Liver (tissue), 9 donors: Measurements from ENCODE around the gene PDE4D. TPM values are rescaled to one million over a fixed set of nuclear protein-coding genes. Genes with fewer than 3 reads are reported as not detected.

ENCODE experiments used
- DNase-seq: peaks from one replicate; pipeline ENCODE4 v3.0.0-alpha.2; 2017; ENCODE audit warnings: low spot score
- H3K27ac ChIP-seq, 2 donors: one replicate each; pipeline ENCODE4 v1.7.0; 2013; ENCODE audit warnings: inconsistent platforms in 2 of 2, low read length in 2 of 2, control low read depth in 1 of 2, low read depth in 1 of 2, mild to moderate bottlenecking in 1 of 2
- H3K27me3 ChIP-seq, 4 donors: one replicate each; pipeline versions ENCODE4 v1.6.1 to v1.7.0; 2013; ENCODE audit warnings: low read length in 3 of 4, inconsistent platforms in 1 of 4, mild to moderate bottlenecking in 1 of 4, moderate library complexity in 1 of 4; ENCODE audit not compliant: control insufficient read depth in 4 of 4, insufficient read depth in 4 of 4
- H3K36me3 ChIP-seq, 4 donors: one replicate each; pipeline versions ENCODE4 v1.6.1 to v1.7.0; 2013; ENCODE audit warnings: low read length in 3 of 4, mild to moderate bottlenecking in 3 of 4, low read depth in 1 of 4, moderate library complexity in 1 of 4; ENCODE audit not compliant: control insufficient read depth in 4 of 4, insufficient read depth in 3 of 4
- H3K4me1 ChIP-seq, 4 donors: one replicate each; pipeline versions ENCODE4 v1.6.1 to v1.7.0; 2013; ENCODE audit warnings: low read length in 3 of 4, mild to moderate bottlenecking in 3 of 4, moderate library complexity in 1 of 4; ENCODE audit not compliant: control insufficient read depth in 4 of 4, insufficient read depth in 4 of 4
- H3K4me3 ChIP-seq, 3 donors: one replicate each; pipeline versions ENCODE4 v1.6.1 to v1.7.0; 2013; ENCODE audit warnings: low read length in 3 of 3, control low read depth in 1 of 3, low read depth in 1 of 3, mild to moderate bottlenecking in 1 of 3
- H3K9ac ChIP-seq, 2 donors: one replicate each; pipeline ENCODE4 v1.7.0; 2013; ENCODE audit warnings: low read length in 2 of 2, mild to moderate bottlenecking in 2 of 2, moderate library complexity in 2 of 2, control low read depth in 1 of 2, low read depth in 1 of 2
- H3K9me3 ChIP-seq, 4 donors: one replicate each; pipeline versions ENCODE4 v1.6.1 to v1.7.0; 2013; ENCODE audit warnings: low read length in 3 of 4; ENCODE audit not compliant: control insufficient read depth in 4 of 4
- EGR1 ChIP-seq, 2 donors: IDR thresholded peaks; 2 replicates each; pipeline ENCODE4 v1.6.1; 2016 to 2018; ENCODE audit warnings: antibody characterized with exemption in 2 of 2, low read depth in 2 of 2
- FOXA1 ChIP-seq: IDR thresholded peaks from 2 replicates; pipeline ENCODE4 v1.6.1; 2016; ENCODE audit warnings: antibody characterized with exemption
- FOXA2 ChIP-seq: IDR thresholded peaks from 2 replicates; pipeline ENCODE4 v1.6.1; 2016; ENCODE audit warnings: antibody characterized with exemption
- GABPA ChIP-seq, 2 donors: IDR thresholded peaks in 1 of 2; conservative IDR thresholded peaks in 1 of 2; 2 replicates each; pipeline ENCODE4 v1.6.1; 2016; ENCODE audit warnings: antibody characterized with exemption in 2 of 2, mild to moderate bottlenecking in 1 of 2, moderate library complexity in 1 of 2
- HNF4A ChIP-seq, 2 donors: conservative IDR thresholded peaks; 2 replicates each; pipeline ENCODE4 v1.6.1; 2016; ENCODE audit warnings: antibody characterized with exemption in 2 of 2, mild to moderate bottlenecking in 2 of 2
- HNF4G ChIP-seq: IDR thresholded peaks from 2 replicates; pipeline ENCODE4 v1.6.1; 2016; ENCODE audit warnings: antibody characterized with exemption
- JUND ChIP-seq, 2 donors: IDR thresholded peaks; 2 replicates each; pipeline ENCODE4 v1.6.1; 2016; ENCODE audit warnings: antibody characterized with exemption in 2 of 2
- NR2F2 ChIP-seq: IDR thresholded peaks from 2 replicates; pipeline ENCODE4 v1.6.1; 2016; ENCODE audit warnings: antibody characterized with exemption
- RAD21 ChIP-seq, 2 donors: IDR thresholded peaks; 2 replicates each; pipeline ENCODE4 v1.6.1; 2016; ENCODE audit warnings: antibody characterized with exemption in 2 of 2, mild to moderate bottlenecking in 2 of 2
- RXRA ChIP-seq, 2 donors: IDR thresholded peaks; 2 replicates each; pipeline ENCODE4 v1.6.1; 2017 to 2018; ENCODE audit warnings: antibody characterized with exemption in 2 of 2, mild to moderate bottlenecking in 1 of 2
- SP1 ChIP-seq: IDR thresholded peaks from 2 replicates; pipeline ENCODE4 v1.6.1; 2018; ENCODE audit warnings: antibody characterized with exemption, mild to moderate bottlenecking
- TAF1 ChIP-seq: conservative IDR thresholded peaks from 2 replicates; pipeline ENCODE4 v1.6.1; 2016; ENCODE audit warnings: antibody characterized with exemption, mild to moderate bottlenecking
- WGBS: extraction: QIAGEN DNeasy Blood & Tissue Kit; methylation state at CpG from one replicate; pipeline ENCODE4 v1.1.7; 2013; 5-methylcytosine and 5-hydroxymethylcytosine counted together
- polyA plus RNA-seq, 2 donors: library from polyadenylated mRNA; stranded (reverse) in 1 of 2; unstranded in 1 of 2; fragments of 200-250 nt in 1 of 2; fragments of >200 nt in 1 of 2; fragmentation: Nextera tagmentation in 1 of 2; extraction: Ambion mirVana in 1 of 2; gene quantifications; one replicate each; pipeline versions ENCODE4 v1.2.1 to v1.2.3, GENCODE V29; 2013 to 2015
- total RNA-seq, 2 donors: library from RNA; depleted of rRNA; stranded (reverse); fragments of >200 nt; gene quantifications; one replicate each; pipeline ENCODE4 v1.2.3, GENCODE V29; 2014
- TF ChIP-seq, protein P1 (sequence below): IDR thresholded peaks from 2 replicates; pipeline ENCODE4 v1.6.1; 2016; ENCODE audit warnings: antibody characterized with exemption, mild to moderate bottlenecking
- TF ChIP-seq, protein P2 (sequence below): fragments of 150-350 bp; IDR thresholded peaks from 2 replicates; pipeline ENCODE4 v1.5.1; 2017; ENCODE audit warnings: improper control_type of control experiment, low read depth, low read length; ENCODE audit not compliant: missing input control
- TF ChIP-seq, protein P3 (sequence below): IDR thresholded peaks from 2 replicates; pipeline ENCODE4 v1.6.1; 2016; ENCODE audit warnings: antibody characterized with exemption
- TF ChIP-seq, protein P4 (sequence below): IDR thresholded peaks from 2 replicates; pipeline ENCODE4 v1.6.1; 2016; ENCODE audit warnings: antibody characterized with exemption
- donor health status: healthy.
- donor health status: healthy.
- donor health status: healthy.
- donor health status: healthy.
- donor health status: healthy.

PDE4D gene
- total and polyA plus RNA-seq, 4 donors, result 0.67 to 11.9 (median 6.5) TPM

DNA sequence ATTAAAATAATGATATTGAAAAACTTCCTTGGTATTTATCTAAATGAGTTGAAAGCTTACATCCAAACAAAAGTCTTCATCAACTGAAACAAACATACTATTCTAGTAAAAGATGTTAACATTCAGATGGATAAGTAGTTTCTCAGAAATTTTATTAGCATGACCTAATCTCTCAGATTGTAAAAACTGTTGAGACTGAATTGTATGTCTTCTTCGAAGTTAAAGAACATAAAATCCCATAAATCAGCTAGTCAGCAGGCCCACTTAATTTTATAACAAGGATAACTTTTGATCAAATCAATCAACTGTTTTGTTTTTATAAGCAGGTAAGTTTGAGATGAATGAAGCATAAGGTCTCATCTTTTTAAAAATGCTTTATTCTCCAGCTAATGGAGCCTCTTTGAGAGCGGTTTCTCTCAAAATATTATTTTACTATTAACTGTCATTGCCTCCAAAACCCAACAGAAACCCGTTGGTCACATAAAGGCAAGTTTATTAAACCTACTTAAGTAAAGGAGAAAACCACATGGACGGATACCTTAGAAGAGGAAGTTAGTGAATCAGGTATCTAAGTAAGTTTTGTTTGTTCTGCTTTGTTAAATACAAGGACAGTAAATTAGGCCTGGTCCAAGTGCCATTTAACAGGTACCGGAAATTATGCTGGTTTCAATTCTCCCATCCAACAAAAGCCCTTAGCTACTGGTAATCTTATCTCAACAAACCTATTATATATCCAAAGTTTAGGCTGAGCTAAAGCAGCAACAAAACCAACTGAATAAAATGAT is 457.0 kb downstream of the PDE4D start:
- DNase-seq, result no peak
- no peak for TF ChIP-seq TAF1
- no peak for TF ChIP-seq JUND (IDR thresholded peaks at IDR 0.05)
- TF ChIP-seq EGR1 (IDR thresholded peaks at IDR 0.05; ENCODE audit: low read depth in 2 of 2), result no peak
- TF ChIP-seq FOXA2, result no peak
- TF ChIP-seq SP1, result no peak
- TF ChIP-seq HNF4A (conservative IDR thresholded peaks at IDR 0.05), result no peak
- TF ChIP-seq RAD21 (IDR thresholded peaks at IDR 0.05), result no peak
- TF ChIP-seq, protein P1, sequence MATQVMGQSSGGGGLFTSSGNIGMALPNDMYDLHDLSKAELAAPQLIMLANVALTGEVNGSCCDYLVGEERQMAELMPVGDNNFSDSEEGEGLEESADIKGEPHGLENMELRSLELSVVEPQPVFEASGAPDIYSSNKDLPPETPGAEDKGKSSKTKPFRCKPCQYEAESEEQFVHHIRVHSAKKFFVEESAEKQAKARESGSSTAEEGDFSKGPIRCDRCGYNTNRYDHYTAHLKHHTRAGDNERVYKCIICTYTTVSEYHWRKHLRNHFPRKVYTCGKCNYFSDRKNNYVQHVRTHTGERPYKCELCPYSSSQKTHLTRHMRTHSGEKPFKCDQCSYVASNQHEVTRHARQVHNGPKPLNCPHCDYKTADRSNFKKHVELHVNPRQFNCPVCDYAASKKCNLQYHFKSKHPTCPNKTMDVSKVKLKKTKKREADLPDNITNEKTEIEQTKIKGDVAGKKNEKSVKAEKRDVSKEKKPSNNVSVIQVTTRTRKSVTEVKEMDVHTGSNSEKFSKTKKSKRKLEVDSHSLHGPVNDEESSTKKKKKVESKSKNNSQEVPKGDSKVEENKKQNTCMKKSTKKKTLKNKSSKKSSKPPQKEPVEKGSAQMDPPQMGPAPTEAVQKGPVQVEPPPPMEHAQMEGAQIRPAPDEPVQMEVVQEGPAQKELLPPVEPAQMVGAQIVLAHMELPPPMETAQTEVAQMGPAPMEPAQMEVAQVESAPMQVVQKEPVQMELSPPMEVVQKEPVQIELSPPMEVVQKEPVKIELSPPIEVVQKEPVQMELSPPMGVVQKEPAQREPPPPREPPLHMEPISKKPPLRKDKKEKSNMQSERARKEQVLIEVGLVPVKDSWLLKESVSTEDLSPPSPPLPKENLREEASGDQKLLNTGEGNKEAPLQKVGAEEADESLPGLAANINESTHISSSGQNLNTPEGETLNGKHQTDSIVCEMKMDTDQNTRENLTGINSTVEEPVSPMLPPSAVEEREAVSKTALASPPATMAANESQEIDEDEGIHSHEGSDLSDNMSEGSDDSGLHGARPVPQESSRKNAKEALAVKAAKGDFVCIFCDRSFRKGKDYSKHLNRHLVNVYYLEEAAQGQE, result no peak
- no peak for TF ChIP-seq HNF4G
- TF ChIP-seq, protein P2, sequence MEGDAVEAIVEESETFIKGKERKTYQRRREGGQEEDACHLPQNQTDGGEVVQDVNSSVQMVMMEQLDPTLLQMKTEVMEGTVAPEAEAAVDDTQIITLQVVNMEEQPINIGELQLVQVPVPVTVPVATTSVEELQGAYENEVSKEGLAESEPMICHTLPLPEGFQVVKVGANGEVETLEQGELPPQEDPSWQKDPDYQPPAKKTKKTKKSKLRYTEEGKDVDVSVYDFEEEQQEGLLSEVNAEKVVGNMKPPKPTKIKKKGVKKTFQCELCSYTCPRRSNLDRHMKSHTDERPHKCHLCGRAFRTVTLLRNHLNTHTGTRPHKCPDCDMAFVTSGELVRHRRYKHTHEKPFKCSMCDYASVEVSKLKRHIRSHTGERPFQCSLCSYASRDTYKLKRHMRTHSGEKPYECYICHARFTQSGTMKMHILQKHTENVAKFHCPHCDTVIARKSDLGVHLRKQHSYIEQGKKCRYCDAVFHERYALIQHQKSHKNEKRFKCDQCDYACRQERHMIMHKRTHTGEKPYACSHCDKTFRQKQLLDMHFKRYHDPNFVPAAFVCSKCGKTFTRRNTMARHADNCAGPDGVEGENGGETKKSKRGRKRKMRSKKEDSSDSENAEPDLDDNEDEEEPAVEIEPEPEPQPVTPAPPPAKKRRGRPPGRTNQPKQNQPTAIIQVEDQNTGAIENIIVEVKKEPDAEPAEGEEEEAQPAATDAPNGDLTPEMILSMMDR, result no peak
- TF ChIP-seq, protein P3, sequence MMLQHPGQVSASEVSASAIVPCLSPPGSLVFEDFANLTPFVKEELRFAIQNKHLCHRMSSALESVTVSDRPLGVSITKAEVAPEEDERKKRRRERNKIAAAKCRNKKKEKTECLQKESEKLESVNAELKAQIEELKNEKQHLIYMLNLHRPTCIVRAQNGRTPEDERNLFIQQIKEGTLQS, result no peak
- no peak for TF ChIP-seq GABPA (IDR thresholded peaks at IDR 0.05 in 1 of 2, conservative IDR thresholded peaks at IDR 0.05 in 1 of 2)
- no peak for TF ChIP-seq FOXA1
- TF ChIP-seq, protein P4, sequence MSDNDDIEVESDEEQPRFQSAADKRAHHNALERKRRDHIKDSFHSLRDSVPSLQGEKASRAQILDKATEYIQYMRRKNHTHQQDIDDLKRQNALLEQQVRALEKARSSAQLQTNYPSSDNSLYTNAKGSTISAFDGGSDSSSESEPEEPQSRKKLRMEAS, result no peak
- TF ChIP-seq RXRA (IDR thresholded peaks at IDR 0.05), result no peak
- Histone ChIP-seq H3K4me3 (no peak overlapping the region), H3K9me3 (no peaks in the 10 kb centered on the region), H3K27me3 (no peaks in the 10 kb centered on the region), H3K36me3 (no peaks in the 10 kb centered on the region), H3K4me1 (peaks cover 0 to 16% (median 11%) of the 10 kb centered on the region in 4 donors), H3K9ac (no peak overlapping the region), H3K27ac (no peak overlapping the region)
- WGBS, result 86% methylated on average over 5 of the region's 5 CpGs

DNA sequence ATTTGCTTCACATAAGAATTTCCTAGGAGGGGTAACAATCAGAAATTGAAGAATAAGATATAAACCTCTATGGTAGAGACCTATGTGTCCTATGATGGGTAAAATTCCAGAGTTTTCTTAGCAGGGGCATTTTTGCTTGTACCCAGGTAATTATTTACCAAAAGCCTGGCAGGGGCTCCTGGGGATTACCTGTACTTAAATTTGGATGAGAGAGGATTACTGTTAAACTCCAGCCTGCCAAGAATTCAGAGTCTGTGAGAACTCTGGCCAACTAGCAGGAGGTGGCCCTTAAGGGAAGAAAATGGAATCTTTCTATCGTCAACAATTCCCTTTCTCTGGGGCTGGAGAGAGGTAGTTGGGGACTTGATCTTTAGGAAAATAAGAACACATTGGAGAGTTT is 460.4 kb downstream of the PDE4D start:
- DNase-seq, result no peak
- WGBS, result 40% methylated on average over 1 of the region's 1 CpG
- H3K36me3 ChIP-seq, result no peaks in the 10 kb centered on the region
- no peaks in the 10 kb centered on the region for H3K27me3 ChIP-seq
- H3K4me3 ChIP-seq, result no peak overlapping the region
- H3K27ac ChIP-seq, result no peak overlapping the region
- H3K9ac ChIP-seq, result no peak overlapping the region
- peaks cover 0 to 31% (median 17%) of the 10 kb centered on the region in 4 donors for H3K4me1 ChIP-seq
- TF ChIP-seq RAD21 (IDR thresholded peaks at IDR 0.05) (no peak), NR2F2 (no peak)
- no peaks in the 10 kb centered on the region for H3K9me3 ChIP-seq
